Umbilical cord (tissue), 2 donors: ENCODE data around the gene UBE2L3. TPM values are rescaled to one million over a fixed set of nuclear protein-coding genes. Genes with fewer than 3 reads are reported as not detected.
A peak's percentile ranks its signal among the peaks of the same experiment; 100 is the strongest.
"Not testable (repeated sequence)": the region's sequence is repeated elsewhere in the genome, so short reads cannot be mapped to it uniquely, and the experiment has no call there.

Experiments used
- DNase-seq: peaks from one replicate; pipeline ENCODE4 v3.0.0-alpha.2; 2015; ENCODE audit warnings: low spot score
- total RNA-seq: library from RNA; depleted of rRNA; stranded (reverse); fragments of >200 nt; gene quantifications from one replicate; pipeline ENCODE4 v1.2.3, GENCODE V29; 2014; ENCODE audit warnings: low replicate concordance; ENCODE audit not compliant: insufficient read depth

Gene UBE2L3
- total RNA-seq, 1 donor from 2014 or later, result 20.9 TPM

GRCh38 chr22:21642584-21643448 is 75.3 kb downstream of the UBE2L3 start:
- DNase-seq, result peak; percentile 43

DNA sequence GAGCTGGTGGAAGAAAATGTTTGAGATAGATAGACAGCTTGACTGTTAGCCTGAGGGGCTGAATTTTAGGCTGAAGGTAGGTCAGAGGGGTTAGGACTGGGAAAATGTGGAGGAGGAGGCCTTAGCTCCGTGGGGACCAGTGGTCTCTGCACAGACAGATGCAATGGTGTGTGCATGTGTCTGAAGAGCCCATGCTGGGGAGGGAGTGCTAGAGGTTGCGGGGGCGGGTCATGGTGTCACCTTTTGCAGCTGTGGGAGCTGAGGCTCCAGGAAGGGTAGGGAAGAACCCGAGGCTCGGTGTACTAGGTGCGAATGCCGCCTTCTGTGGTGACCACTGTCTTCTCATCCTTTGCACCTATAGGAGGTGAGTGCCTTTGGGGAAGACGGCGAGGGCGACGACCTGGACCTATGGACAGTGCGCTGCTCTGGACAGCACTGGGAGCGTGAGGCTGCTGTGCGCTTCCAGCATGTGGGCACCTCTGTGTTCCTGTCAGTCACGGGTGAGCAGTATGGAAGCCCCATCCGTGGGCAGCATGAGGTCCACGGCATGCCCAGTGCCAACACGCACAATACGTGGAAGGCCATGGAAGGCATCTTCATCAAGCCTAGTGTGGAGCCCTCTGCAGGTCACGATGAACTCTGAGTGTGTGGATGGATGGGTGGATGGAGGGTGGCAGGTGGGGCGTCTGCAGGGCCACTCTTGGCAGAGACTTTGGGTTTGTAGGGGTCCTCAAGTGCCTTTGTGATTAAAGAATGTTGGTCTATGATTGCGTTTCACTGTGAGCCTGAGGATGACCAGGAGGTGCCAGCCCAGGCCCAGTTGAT is 76.2 kb downstream of the UBE2L3 start:
- no peak for DNase-seq

GRCh38 chr22:21645513-21645912 is 78.0 kb downstream of the UBE2L3 start:
- not testable (repeated sequence) for DNase-seq

DNA sequence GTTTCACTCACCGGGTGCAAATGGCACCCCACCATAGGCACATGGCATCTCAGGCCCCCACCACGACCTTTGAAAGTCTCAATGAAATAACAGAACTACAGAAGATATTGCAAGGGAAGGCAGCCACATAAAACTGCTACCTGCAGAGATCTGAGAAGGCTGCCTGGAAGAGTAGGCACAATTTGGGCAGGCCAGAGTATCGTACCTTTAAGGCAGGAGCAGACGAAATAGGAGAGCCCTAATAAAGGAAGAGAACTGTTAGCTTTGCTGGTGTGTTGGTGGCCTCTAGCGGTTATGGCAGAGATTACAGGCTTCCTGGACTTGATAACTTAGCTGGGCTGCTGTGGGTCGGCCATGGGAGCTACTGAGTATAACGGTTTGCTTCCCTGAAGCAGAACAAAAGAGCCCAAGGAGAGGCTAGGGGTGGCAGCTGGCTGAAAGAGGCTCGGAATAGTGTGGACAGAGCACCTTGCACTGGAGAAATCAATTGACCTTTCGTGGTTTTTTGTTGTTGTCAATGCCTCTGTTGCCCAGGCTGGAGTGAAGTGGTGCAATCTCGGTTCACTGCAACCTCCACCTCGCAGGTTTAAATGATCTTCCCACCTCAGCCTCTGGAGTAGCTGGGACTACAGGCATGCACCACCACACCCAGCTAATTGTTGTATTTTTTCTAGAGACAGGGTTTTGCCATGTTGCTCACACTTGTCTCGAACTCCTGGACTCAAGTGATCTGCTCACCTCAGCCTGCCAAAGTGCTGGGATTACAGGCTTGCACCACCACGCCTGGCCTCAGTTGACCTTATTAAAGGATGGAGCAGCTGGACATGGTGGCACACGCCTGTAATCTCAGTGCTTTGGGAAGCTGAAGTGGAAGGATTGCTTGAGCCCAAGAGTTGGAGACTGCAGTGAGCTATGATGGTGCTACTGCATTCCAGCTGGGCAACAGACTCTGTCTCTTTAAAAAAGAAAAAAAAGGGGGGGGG is 79.4 kb downstream of the UBE2L3 start:
- DNase-seq, result peak; percentile 87

- DNase-seq, result no peak
Observed at GRCh38 chr22:21650280-21650679, 82.8 kb downstream of the UBE2L3 start.

- DNase-seq, result no peak
Observed at GRCh38 chr22:21650823-21651520, 83.5 kb downstream of the UBE2L3 start.

GRCh38 chr22:21651521-21652009 is 84.1 kb downstream of the UBE2L3 start:
- DNase-seq, result no peak

- DNase-seq, result peak; percentile 96
Observed at GRCh38 chr22:21652010-21652546, 84.6 kb downstream of the UBE2L3 start.

GRCh38 chr22:21652547-21653545 is 85.3 kb downstream of the UBE2L3 start:
- no peak for DNase-seq

DNA sequence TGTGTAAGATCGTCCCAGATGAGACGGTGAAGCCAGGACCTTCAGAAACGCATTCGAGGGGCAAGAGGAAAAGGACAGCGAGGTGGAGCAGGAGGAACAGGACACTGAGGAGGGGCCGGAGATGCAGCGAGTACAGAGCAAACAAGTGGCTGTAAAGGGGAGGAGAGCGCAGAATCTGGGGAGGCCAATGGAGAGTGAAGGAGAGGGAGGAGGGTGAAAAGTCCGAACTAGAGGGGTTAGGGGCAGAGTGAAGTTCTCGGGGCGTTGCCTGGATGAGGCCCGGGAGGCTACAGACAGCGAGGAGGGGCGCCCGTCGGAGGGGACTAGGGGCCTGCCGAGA is 89.5 kb downstream of the UBE2L3 start:
- DNase-seq, result no peak

GRCh38 chr22:21657360-21658032 is 90.0 kb downstream of the UBE2L3 start:
- DNase-seq, result peak; percentile 50

GRCh38 chr22:21659864-21660525 is 92.5 kb downstream of the UBE2L3 start:
- no peak for DNase-seq

GRCh38 chr22:21660904-21661303 is 93.4 kb downstream of the UBE2L3 start:
- DNase-seq, result no peak

- DNase-seq, result no peak
Observed at GRCh38 chr22:21661991-21662390, 94.5 kb downstream of the UBE2L3 start.

GRCh38 chr22:21663738-21664137 is 96.2 kb downstream of the UBE2L3 start:
- DNase-seq, result no peak

DNA sequence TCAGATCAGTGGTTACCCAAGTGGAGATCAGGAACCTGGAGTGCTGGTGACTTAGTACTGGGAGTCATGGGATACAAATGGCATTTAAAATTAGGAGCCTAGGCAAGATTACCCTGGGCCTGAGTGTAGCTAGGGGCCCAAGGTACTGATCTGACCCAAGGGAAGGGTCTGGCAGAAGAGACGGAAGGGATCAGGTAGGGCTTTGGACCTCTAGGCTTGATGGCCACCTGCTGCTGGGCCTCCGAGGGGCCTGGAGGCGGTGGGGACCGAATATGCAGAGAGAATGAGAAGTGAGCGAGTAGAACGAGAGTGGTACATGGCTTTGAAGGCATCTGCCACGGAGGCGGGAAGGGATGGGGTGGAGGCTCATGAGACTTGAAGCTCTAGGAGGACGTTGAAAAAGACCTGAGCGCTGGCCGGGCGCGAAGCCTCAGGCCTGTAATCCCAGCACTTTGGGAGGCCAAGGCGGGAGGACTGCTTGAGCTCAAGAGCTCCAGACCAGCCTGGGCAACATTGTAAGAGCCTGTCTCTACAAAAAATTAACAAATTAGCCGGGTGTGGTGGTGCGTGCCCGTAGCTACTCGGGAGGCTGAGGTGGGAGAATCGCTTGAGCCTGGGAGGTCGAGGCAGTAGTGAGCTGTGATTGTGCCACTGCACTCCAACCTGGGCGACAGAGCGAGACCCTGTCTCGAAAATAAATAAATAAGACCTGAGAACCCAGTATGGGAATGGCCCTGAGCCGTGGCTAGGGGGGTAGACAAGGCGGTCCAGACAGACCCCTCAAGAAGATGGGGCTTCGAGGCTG is 97.7 kb downstream of the UBE2L3 start:
- DNase-seq, result no peak

DNA sequence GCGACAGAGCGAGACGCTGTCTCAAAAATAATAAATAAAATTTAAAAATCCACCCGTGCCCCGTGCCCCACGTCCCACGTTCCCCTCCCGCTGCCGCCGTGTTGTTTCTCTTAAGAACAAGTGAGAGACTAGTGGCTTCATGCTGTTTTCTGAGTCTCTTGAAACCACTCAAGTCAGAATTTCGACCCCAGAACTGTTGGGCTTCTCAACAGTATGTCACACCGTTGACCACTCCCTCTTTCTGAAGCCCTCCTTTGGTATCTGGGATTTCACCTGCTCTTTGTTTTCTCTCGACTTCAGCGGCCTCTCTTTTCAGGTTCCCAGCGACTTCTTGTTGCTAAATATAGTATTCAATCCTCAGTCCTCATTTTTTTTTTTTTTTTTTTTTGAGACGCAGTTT is 99.3 kb downstream of the UBE2L3 start:
- no peak for DNase-seq
